Endothelial cell of umbilical vein (primary cell): Measurements from ENCODE around the gene CYBRD1. TPM values are rescaled to one million over a fixed set of nuclear protein-coding genes. Genes with fewer than 3 reads are reported as not detected.

ENCODE experiments used
- BruUV-seq: library from RNA; stranded (reverse); fragments of 400-500 nt; replicated peaks from 2 replicates; lab custom pipeline; 2021; lab: Mats Ljungman, UMichigan
- CTCF ChIA-PET: fragments of 300-600, 350-600 bp; sonication (Branson Sonifier 250); formaldehyde crosslinking; loops from one replicate; lab custom pipeline; 2021; ENCODE audit warnings: antibody characterized with exemption, inconsistent platforms; lab: Charles Lee
- POLR2A ChIA-PET: fragments of 300-600, 350-600 bp; sonication (Branson Sonifier 250); formaldehyde crosslinking; loops from one replicate; lab custom pipeline; 2021; ENCODE audit warnings: antibody characterized with exemption, inconsistent platforms; lab: Charles Lee
- DNase-seq: peaks from one replicate; pipeline ENCODE4 v3.0.0-alpha.2; 2011; ENCODE audit warnings: low read depth, low spot score
- FAIRE-seq: peaks from 2 replicates; lab custom pipeline; 2011; peaks lifted over from hg19 to GRCh38; lab: Jason Lieb, UNC
- H2AFZ ChIP-seq: 2 replicates; pipeline ENCODE4 v1.6.0; 2012; ENCODE audit warnings: low read depth, low read length, control low read depth, inconsistent platforms
- H3K27ac ChIP-seq: 2 replicates; pipeline ENCODE4 v1.5.1; 2011; ENCODE audit warnings: low read depth, mild to moderate bottlenecking, control low read depth, low read length, moderate library complexity; ENCODE audit not compliant: insufficient read depth
- H3K27me3 ChIP-seq, 2 experiments: 2 replicates each; pipeline versions ENCODE4 v1.6.0 to v1.6.1; 2011; ENCODE audit warnings: low read length in 2 of 2, mixed read lengths in 1 of 2; ENCODE audit not compliant: control insufficient read depth in 2 of 2, insufficient read depth in 2 of 2
- H3K36me3 ChIP-seq, 2 experiments: 2 replicates in 1 of 2; 3 replicates in 1 of 2; pipeline ENCODE4 v1.5.1; 2011; ENCODE audit warnings: low read length in 2 of 2, mild to moderate bottlenecking in 1 of 2, moderate library complexity in 1 of 2; ENCODE audit not compliant: control insufficient read depth in 2 of 2, insufficient read depth in 2 of 2; ENCODE audit errors: extremely low read depth in 1 of 2
- H3K4me1 ChIP-seq: 3 replicates; pipeline ENCODE4 v1.5.1; 2011; ENCODE audit warnings: mild to moderate bottlenecking, low read length; ENCODE audit not compliant: control insufficient read depth, insufficient read depth; ENCODE audit errors: extremely low read depth
- H3K4me2 ChIP-seq: 2 replicates; pipeline ENCODE4 v1.6.1; 2011; ENCODE audit warnings: low read length, control low read depth, mixed read lengths; ENCODE audit not compliant: insufficient read depth
- H3K4me3 ChIP-seq, 3 experiments: fragments of 200-600 bp in 1 of 3; sonication (generic), shearing (Covaris generic) in 1 of 3; replicated peaks in 1 of 3; 2 replicates each; pipeline ENCODE4 v1.5.1; 2011 to 2016; ENCODE audit warnings: control low read depth in 3 of 3, low read length in 3 of 3, mild to moderate bottlenecking in 2 of 3, inconsistent platforms in 1 of 3, low read depth in 1 of 3, moderate library complexity in 1 of 3; ENCODE audit not compliant: insufficient read depth in 1 of 3
- H3K79me2 ChIP-seq: 2 replicates; pipeline ENCODE4 v1.6.0; 2012; ENCODE audit warnings: low read length, inconsistent platforms; ENCODE audit not compliant: control insufficient read depth, insufficient read depth
- H3K9ac ChIP-seq: replicated peaks from 2 replicates; pipeline ENCODE3; 2011; ENCODE audit warnings: low read length, control low read depth; ENCODE audit not compliant: insufficient read depth; ENCODE audit errors: extremely low read depth
- H3K9me1 ChIP-seq: replicated peaks from 3 replicates; pipeline ENCODE4 v1.6.0; 2011; ENCODE audit warnings: mild to moderate bottlenecking, low read length; ENCODE audit not compliant: control insufficient read depth, insufficient read depth; ENCODE audit errors: extremely low read depth
- H3K9me3 ChIP-seq: replicated peaks from 2 replicates; pipeline ENCODE4 v1.5.1; 2012; ENCODE audit warnings: low read length, inconsistent platforms; ENCODE audit not compliant: control insufficient read depth, insufficient read depth
- H4K20me1 ChIP-seq: replicated peaks from 2 replicates; pipeline ENCODE3; 2011; ENCODE audit warnings: mild to moderate bottlenecking, low read length; ENCODE audit not compliant: control insufficient read depth, insufficient read depth; ENCODE audit errors: extremely low read depth
- FOS ChIP-seq: IDR thresholded peaks from 2 replicates; pipeline ENCODE4 v1.6.1; 2011; ENCODE audit warnings: mild to moderate bottlenecking, low read length, moderate library complexity, borderline replicate concordance; ENCODE audit not compliant: insufficient read depth
- GATA2 ChIP-seq: IDR thresholded peaks from 2 replicates; pipeline ENCODE4 v1.7.0; 2011; ENCODE audit warnings: low read depth, mild to moderate bottlenecking, moderate library complexity, mixed read lengths, low read length; ENCODE audit not compliant: insufficient read length, insufficient read depth
- JUN ChIP-seq: IDR thresholded peaks from 2 replicates; pipeline ENCODE4 v1.6.1; 2011; ENCODE audit warnings: borderline replicate concordance, low read depth; ENCODE audit not compliant: insufficient read length, insufficient read depth
- MYC ChIP-seq: IDR thresholded peaks from one replicate; pipeline ENCODE4 v1.6.1; 2011; ENCODE audit warnings: mild to moderate bottlenecking, low read depth, low read length
- POLR2A ChIP-seq: IDR thresholded peaks from 2 replicates; pipeline ENCODE4 v1.6.1; 2012; ENCODE audit warnings: low read depth, mild to moderate bottlenecking, control low read depth, low read length
- POLR2AphosphoS5 ChIP-seq: IDR thresholded peaks from 2 replicates; pipeline ENCODE4 v1.6.1; 2012; ENCODE audit warnings: low read depth, mild to moderate bottlenecking, control low read depth, low read length, moderate library complexity; ENCODE audit not compliant: insufficient read depth
- dilution Hi-C: fragments of 300-500 bp; cut with MboI; formaldehyde crosslinking; loops from one replicate; pipeline ENCODE4 v1.15.0; 2019; ENCODE audit warnings: low sequenced_read_pairs; ENCODE audit not compliant: extremely low pct_ligation_motif_present
- intact Hi-C: fragments of 100-400 bp; cut with micrococcal nuclease; formaldehyde crosslinking; loops from one replicate; pipeline ENCODE4 v1.10.0; 2022
- polyA plus RNA-seq, 4 experiments: library from polyadenylated mRNA; depleted of rRNA in 3 of 4; stranded (reverse) in 3 of 4; unstranded in 1 of 4; fragments of >200 nt; gene quantifications; 2 replicates each; pipeline versions ENCODE4 v1.2.1 to v1.2.3, GENCODE V29; 2011 to 2012; ENCODE audit warnings: missing spikeins in 1 of 4
- total RNA-seq: library from RNA; stranded (reverse); gene quantifications from 2 replicates; pipeline ENCODE4 v1.2.3, GENCODE V29; 2021
- TF ChIP-seq, protein P1 (sequence below), 2 donors: IDR thresholded peaks; 1 replicate in 1 of 2; 2 replicates in 1 of 2; pipeline ENCODE4 v1.5.1; 2011; ENCODE audit warnings: low read length in 2 of 2, mild to moderate bottlenecking in 2 of 2, moderate library complexity in 2 of 2, control low read depth in 1 of 2, inconsistent platforms in 1 of 2, low read depth in 1 of 2; ENCODE audit not compliant: insufficient read depth in 1 of 2; ENCODE audit errors: extremely low read depth in 1 of 2
- TF ChIP-seq, protein P2 (sequence below): IDR thresholded peaks from 2 replicates; pipeline ENCODE4 v1.6.1; 2011; ENCODE audit not compliant: insufficient read depth, insufficient read length

CYBRD1 gene
- total and polyA plus RNA-seq, 2 donors (not counting 3 experiments of a cell fraction or from before 2014, with no cell fraction given): 23.1 to 24.8 TPM

DNA sequence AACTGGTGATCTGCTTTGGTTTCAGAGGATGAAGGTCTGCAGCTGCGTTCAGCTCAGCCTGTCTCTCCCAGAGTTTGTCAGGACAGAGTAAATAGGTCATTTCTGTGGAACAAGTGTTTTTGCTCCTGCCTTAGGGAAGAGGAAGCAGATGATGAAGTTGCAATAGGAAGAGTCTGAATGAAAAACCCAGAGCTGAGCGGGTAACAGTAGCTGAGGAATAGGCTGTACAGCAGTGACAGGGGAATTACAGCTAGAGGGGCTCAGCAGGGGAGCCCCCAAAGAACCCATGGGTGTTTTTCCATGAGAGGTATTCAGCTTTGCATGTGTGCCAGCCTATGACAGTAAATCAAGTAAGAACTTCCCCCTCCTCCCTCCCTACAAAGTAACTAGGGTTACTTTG is 10.3 kb upstream of the CYBRD1 start:
- Histone ChIP-seq H3K4me2 (no peak overlapping the region), H3K4me3 (no peak overlapping the region), H3K27ac (no peak overlapping the region), H3K27me3 (peaks cover 0 to 5% of the 10 kb centered on the region in 2 experiments), H3K9ac (no peak overlapping the region), H3K9me3 (no peaks in the 10 kb centered on the region), H4K20me1 (no peaks in the 10 kb centered on the region), H3K36me3 (no peaks in the 10 kb centered on the region), H3K79me2 (no peaks in the 10 kb centered on the region), H2AFZ (no peak overlapping the region), H3K4me1 (no peaks in the 10 kb centered on the region), H3K9me1 (no peaks in the 10 kb centered on the region)
- DNase-seq (no peak), FAIRE-seq (no peak)
- TF ChIP-seq FOS: no peak
- TF ChIP-seq MYC: no peak
- TF ChIP-seq, protein P1, sequence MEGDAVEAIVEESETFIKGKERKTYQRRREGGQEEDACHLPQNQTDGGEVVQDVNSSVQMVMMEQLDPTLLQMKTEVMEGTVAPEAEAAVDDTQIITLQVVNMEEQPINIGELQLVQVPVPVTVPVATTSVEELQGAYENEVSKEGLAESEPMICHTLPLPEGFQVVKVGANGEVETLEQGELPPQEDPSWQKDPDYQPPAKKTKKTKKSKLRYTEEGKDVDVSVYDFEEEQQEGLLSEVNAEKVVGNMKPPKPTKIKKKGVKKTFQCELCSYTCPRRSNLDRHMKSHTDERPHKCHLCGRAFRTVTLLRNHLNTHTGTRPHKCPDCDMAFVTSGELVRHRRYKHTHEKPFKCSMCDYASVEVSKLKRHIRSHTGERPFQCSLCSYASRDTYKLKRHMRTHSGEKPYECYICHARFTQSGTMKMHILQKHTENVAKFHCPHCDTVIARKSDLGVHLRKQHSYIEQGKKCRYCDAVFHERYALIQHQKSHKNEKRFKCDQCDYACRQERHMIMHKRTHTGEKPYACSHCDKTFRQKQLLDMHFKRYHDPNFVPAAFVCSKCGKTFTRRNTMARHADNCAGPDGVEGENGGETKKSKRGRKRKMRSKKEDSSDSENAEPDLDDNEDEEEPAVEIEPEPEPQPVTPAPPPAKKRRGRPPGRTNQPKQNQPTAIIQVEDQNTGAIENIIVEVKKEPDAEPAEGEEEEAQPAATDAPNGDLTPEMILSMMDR (IDR thresholded peaks at IDR 0.05; ENCODE audit: extremely low read depth in 1 of 2, insufficient read depth in 1 of 2, low read depth in 1 of 2, low read length in 2 of 2): no peak
- no peak for TF ChIP-seq GATA2
- no peak for TF ChIP-seq JUN
- no peak for TF ChIP-seq POLR2A
- TF ChIP-seq, protein P2, sequence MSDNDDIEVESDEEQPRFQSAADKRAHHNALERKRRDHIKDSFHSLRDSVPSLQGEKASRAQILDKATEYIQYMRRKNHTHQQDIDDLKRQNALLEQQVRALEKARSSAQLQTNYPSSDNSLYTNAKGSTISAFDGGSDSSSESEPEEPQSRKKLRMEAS: no peak
- TF ChIP-seq POLR2AphosphoS5: no peak
- intact Hi-C loops: no loop called here
- dilution Hi-C loops: no loop called here
- ChIA-PET CTCF (no interaction called here), POLR2A (no interaction called here)
- BruUV-seq: no TSS peak
